ENCODE results near the gene ZNF385B.
"Not testable (repeated sequence)": the region's sequence is repeated elsewhere in the genome, so short reads cannot be mapped to it uniquely, and the experiment has no call there.

The ZNF385B gene

GRCh38 chr2:179636995-179637394, 224.4 kb downstream of the ZNF385B start:
- H3K14ac ChIP-seq (ENCODE audit: low read length in 2 of 2): no peak overlapping the region
- no peaks in the 10 kb centered on the region for H3K36me3 ChIP-seq (ENCODE audit: control insufficient read depth in 1 of 2, insufficient read depth in 2 of 2, low read depth in 1 of 2, low read length in 2 of 2)
- H2AK5ac ChIP-seq (ENCODE audit: low read length, severe bottlenecking): no peak overlapping the region
- H2BK5ac ChIP-seq (ENCODE audit: low read depth, low read length, poor library complexity, severe bottlenecking): no peak overlapping the region
- no peak overlapping the region for H2BK15ac ChIP-seq (ENCODE audit: low read depth, poor library complexity, severe bottlenecking)
- no peak overlapping the region for H4K8ac ChIP-seq (ENCODE audit: low read length)
- H3K9me3 ChIP-seq (ENCODE audit: control insufficient read depth, low read length): no peaks in the 10 kb centered on the region
- H3K4me1 ChIP-seq (ENCODE audit: control insufficient read depth, insufficient read depth, low read depth, low read length): peaks cover 4% of the 10 kb centered on the region
- H3K23ac ChIP-seq (ENCODE audit: low read length in 2 of 2): no peak overlapping the region
- no peak overlapping the region for H3K9ac ChIP-seq (ENCODE audit: low read length)
- H3K27ac ChIP-seq (ENCODE audit: low read length, poor library complexity, severe bottlenecking): peak overlapping the region; percentile 23
- H3K4me2 ChIP-seq (ENCODE audit: low read length, poor library complexity, severe bottlenecking): no peak overlapping the region
- no peak overlapping the region for H2BK120ac ChIP-seq (ENCODE audit: low read depth, low read length)
- H3K4me3 ChIP-seq (ENCODE audit: insufficient read depth in 1 of 2, low read depth in 1 of 2, low read length in 2 of 2): no peak overlapping the region
- DNase-seq: no peak
- H3K79me1 ChIP-seq (replicated peaks; ENCODE audit: low read length, poor library complexity, severe bottlenecking): no peaks in the 10 kb centered on the region
- H4K91ac ChIP-seq (ENCODE audit: low read length): no peak overlapping the region
- WGBS: no CpG with 5 or more reads among the region's 2 CpGs
- no peaks in the 10 kb centered on the region for H3K27me3 ChIP-seq (ENCODE audit: control insufficient read depth in 1 of 2, insufficient read depth in 1 of 2, low read length in 2 of 2)
- H3K18ac ChIP-seq (ENCODE audit: low read depth in 1 of 2, low read length in 2 of 2): no peak overlapping the region
- no peak overlapping the region for H2AFZ ChIP-seq (ENCODE audit: low read depth, low read length)
- no peak overlapping the region for H3K4ac ChIP-seq (ENCODE audit: low read depth in 1 of 2, low read length in 2 of 2)
- no peak overlapping the region for H2BK12ac ChIP-seq (ENCODE audit: low read length in 2 of 2)

GRCh38 chr2:179636100-179636980, 225.1 kb downstream of the ZNF385B start:
- Histone ChIP-seq H3K4me1 (ENCODE audit: control insufficient read depth, insufficient read depth, low read depth, low read length) (peaks cover 4% of the 10 kb centered on the region), H3K23ac (ENCODE audit: low read length in 2 of 2) (no peak overlapping the region), H2AFZ (ENCODE audit: low read depth, low read length) (no peak overlapping the region), H2BK120ac (ENCODE audit: low read depth, low read length) (no peak overlapping the region), H3K79me1 (replicated peaks; ENCODE audit: low read length, poor library complexity, severe bottlenecking) (no peaks in the 10 kb centered on the region), H3K18ac (ENCODE audit: low read depth in 1 of 2, low read length in 2 of 2) (no peak overlapping the region), H4K91ac (ENCODE audit: low read length) (no peak overlapping the region), H2BK15ac (ENCODE audit: low read depth, poor library complexity, severe bottlenecking) (no peak overlapping the region), H3K36me3 (ENCODE audit: control insufficient read depth in 1 of 2, insufficient read depth in 2 of 2, low read depth in 1 of 2, low read length in 2 of 2) (no peaks in the 10 kb centered on the region), H3K27me3 (ENCODE audit: control insufficient read depth in 1 of 2, insufficient read depth in 1 of 2, low read length in 2 of 2) (no peaks in the 10 kb centered on the region), H3K4me2 (ENCODE audit: low read length, poor library complexity, severe bottlenecking) (peak overlapping the region; percentile 58), H2BK12ac (ENCODE audit: low read length in 2 of 2) (no peak overlapping the region), H4K8ac (ENCODE audit: low read length) (no peak overlapping the region), H2AK5ac (ENCODE audit: low read length, severe bottlenecking) (no peak overlapping the region), H3K4me3 (ENCODE audit: insufficient read depth in 1 of 2, low read depth in 1 of 2, low read length in 2 of 2) (no peak overlapping the region), H2BK5ac (ENCODE audit: low read depth, low read length, poor library complexity, severe bottlenecking) (no peak overlapping the region), H3K9ac (ENCODE audit: low read length) (no peak overlapping the region), H3K9me3 (ENCODE audit: control insufficient read depth, low read length) (no peaks in the 10 kb centered on the region), H3K27ac (ENCODE audit: low read length, poor library complexity, severe bottlenecking) (peak overlapping the region; percentile 71), H3K14ac (ENCODE audit: low read length in 2 of 2) (no peak overlapping the region), H3K4ac (ENCODE audit: low read depth in 1 of 2, low read length in 2 of 2) (no peak overlapping the region)
- no peak for DNase-seq
- 80% methylated on average over 3 of the region's 6 CpGs for WGBS

- WGBS: 68% methylated on average over 2 of the region's 2 CpGs
- not testable (repeated sequence) for H3K4me1 ChIP-seq (ENCODE audit: control insufficient read depth, insufficient read depth, low read depth, low read length); H3K36me3 ChIP-seq (ENCODE audit: control insufficient read depth in 1 of 2, insufficient read depth in 2 of 2, low read depth in 1 of 2, low read length in 2 of 2); H4K91ac ChIP-seq (ENCODE audit: low read length); H2BK15ac ChIP-seq (ENCODE audit: low read depth, poor library complexity, severe bottlenecking); H3K14ac ChIP-seq (ENCODE audit: low read length in 2 of 2); H3K4ac ChIP-seq (ENCODE audit: low read depth in 1 of 2, low read length in 2 of 2); H3K27me3 ChIP-seq (ENCODE audit: control insufficient read depth in 1 of 2, insufficient read depth in 1 of 2, low read length in 2 of 2); DNase-seq; H3K4me3 ChIP-seq (ENCODE audit: insufficient read depth in 1 of 2, low read depth in 1 of 2, low read length in 2 of 2); H3K23ac ChIP-seq (ENCODE audit: low read length in 2 of 2); H2BK120ac ChIP-seq (ENCODE audit: low read depth, low read length); H3K9ac ChIP-seq (ENCODE audit: low read length); H3K79me1 ChIP-seq (replicated peaks; ENCODE audit: low read length, poor library complexity, severe bottlenecking); H3K4me2 ChIP-seq (ENCODE audit: low read length, poor library complexity, severe bottlenecking); H2AFZ ChIP-seq (ENCODE audit: low read depth, low read length); H4K8ac ChIP-seq (ENCODE audit: low read length); H3K9me3 ChIP-seq (ENCODE audit: control insufficient read depth, low read length); H2BK12ac ChIP-seq (ENCODE audit: low read length in 2 of 2); H3K27ac ChIP-seq (ENCODE audit: low read length, poor library complexity, severe bottlenecking); H2BK5ac ChIP-seq (ENCODE audit: low read depth, low read length, poor library complexity, severe bottlenecking); H2AK5ac ChIP-seq (ENCODE audit: low read length, severe bottlenecking); H3K18ac ChIP-seq (ENCODE audit: low read depth in 1 of 2, low read length in 2 of 2)
Measured at GRCh38 chr2:179631769-179632385, 229.5 kb downstream of the ZNF385B start.

GRCh38 chr2:179629776-179630175, 231.6 kb downstream of the ZNF385B start:
- not testable (repeated sequence) for H2BK5ac ChIP-seq (ENCODE audit: low read depth, low read length, poor library complexity, severe bottlenecking); H3K36me3 ChIP-seq (ENCODE audit: control insufficient read depth in 1 of 2, insufficient read depth in 2 of 2, low read depth in 1 of 2, low read length in 2 of 2); H4K8ac ChIP-seq (ENCODE audit: low read length); H2BK12ac ChIP-seq (ENCODE audit: low read length in 2 of 2); H3K9ac ChIP-seq (ENCODE audit: low read length); H2BK120ac ChIP-seq (ENCODE audit: low read depth, low read length); H3K4ac ChIP-seq (ENCODE audit: low read depth in 1 of 2, low read length in 2 of 2); H2AFZ ChIP-seq (ENCODE audit: low read depth, low read length); H3K14ac ChIP-seq (ENCODE audit: low read length in 2 of 2); H4K91ac ChIP-seq (ENCODE audit: low read length); H3K9me3 ChIP-seq (ENCODE audit: control insufficient read depth, low read length); H3K4me2 ChIP-seq (ENCODE audit: low read length, poor library complexity, severe bottlenecking); H3K27ac ChIP-seq (ENCODE audit: low read length, poor library complexity, severe bottlenecking); H3K27me3 ChIP-seq (ENCODE audit: control insufficient read depth in 1 of 2, insufficient read depth in 1 of 2, low read length in 2 of 2); H2BK15ac ChIP-seq (ENCODE audit: low read depth, poor library complexity, severe bottlenecking); H3K79me1 ChIP-seq (replicated peaks; ENCODE audit: low read length, poor library complexity, severe bottlenecking); H3K4me1 ChIP-seq (ENCODE audit: control insufficient read depth, insufficient read depth, low read depth, low read length); H2AK5ac ChIP-seq (ENCODE audit: low read length, severe bottlenecking); H3K18ac ChIP-seq (ENCODE audit: low read depth in 1 of 2, low read length in 2 of 2); DNase-seq; H3K4me3 ChIP-seq (ENCODE audit: insufficient read depth in 1 of 2, low read depth in 1 of 2, low read length in 2 of 2); H3K23ac ChIP-seq (ENCODE audit: low read length in 2 of 2)
- 83% methylated on average over 5 of the region's 5 CpGs for WGBS
